ENCODE results near the gene ZNF14. TPM values are rescaled to one million over a fixed set of nuclear protein-coding genes. Genes with fewer than 3 reads are reported as not detected.

Gene ZNF14
- total and polyA plus RNA-seq, 10 of the 15 experiments (the other 5 are each of a cell fraction or from before 2014, with no cell fraction given): 2.5 to 7.2 (median 4.6) TPM

- TF ChIP-seq DPF2 (IDR thresholded peaks at IDR 0.05) (no peak), ZNF207 (IDR thresholded peaks at IDR 0.05; ENCODE audit: borderline replicate concordance) (no peak), ZNF274 (IDR thresholded peaks at IDR 0.05; ENCODE audit: insufficient read depth, insufficient read length) (peak; percentile 20), CBX5 (IDR thresholded peaks at IDR 0.05; ENCODE audit: low read depth) (peak; percentile 24; the same call in 1 of the 2 replicates)
- DNase-seq (ENCODE audit: low read depth, low spot score): no peak
- 94% methylated on average over 10 of the region's 10 CpGs for WGBS (ENCODE audit: insufficient coverage, insufficient replicate concordance, low lambda C conversion rate, missing lambda C conversion rate)
- in situ Hi-C loops (cut with MboI) (no loop called here), intact Hi-C loops (cut with micrococcal nuclease; ENCODE audit: unreplicated experiment) (no loop called here)
- no peaks in the 10 kb centered on the region for H4K20me1 ChIP-seq (ENCODE audit: control insufficient read depth, insufficient read depth)
- H3K4me1 ChIP-seq (ENCODE audit: control insufficient read depth, insufficient read depth, low read length): no peaks in the 10 kb centered on the region
- no peak for FAIRE-seq
- no TSS peak for BruUV-seq (replicated peaks)
- H3K4me2 ChIP-seq (ENCODE audit: control insufficient read depth, insufficient read depth): no peak overlapping the region
- H3K9ac ChIP-seq (ENCODE audit: control insufficient read depth, insufficient read depth, low read length): no peak overlapping the region
- no peak for ATAC-seq
- H3K9me3 ChIP-seq (replicated peaks; ENCODE audit: control insufficient read depth, insufficient read depth, low read length): peaks cover 54% of the 10 kb centered on the region
- H3K4me3 ChIP-seq: no peak overlapping the region
- ChIA-PET CTCF (no interaction called here), POLR2A (no interaction called here), SMC1A (ENCODE audit: uncharacterized antibody, unreplicated experiment) (no interaction called here), RAD21 (ENCODE audit: unreplicated experiment) (no interaction called here)
- H3K27ac ChIP-seq (ENCODE audit: control insufficient read depth, insufficient read depth): no peak overlapping the region
- H3K79me2 ChIP-seq (ENCODE audit: control insufficient read depth, insufficient read depth, low read length): no peaks in the 10 kb centered on the region
- peaks cover 7 to 15% of the 10 kb centered on the region in 2 experiments for H3K36me3 ChIP-seq (ENCODE audit: control insufficient read depth in 2 of 2, insufficient read depth in 2 of 2, low read length in 1 of 2)
- H2AFZ ChIP-seq (ENCODE audit: control insufficient read depth, low read depth, low read length): no peak overlapping the region
- H3K27me3 ChIP-seq (replicated peaks in 1 of 2; ENCODE audit: control insufficient read depth in 2 of 2, insufficient read depth in 2 of 2, low read length in 1 of 2): no peaks in the 10 kb centered on the region
Observed at GRCh38 chr19:19711934-19712828, 20.7 kb downstream of the ZNF14 start.

DNA sequence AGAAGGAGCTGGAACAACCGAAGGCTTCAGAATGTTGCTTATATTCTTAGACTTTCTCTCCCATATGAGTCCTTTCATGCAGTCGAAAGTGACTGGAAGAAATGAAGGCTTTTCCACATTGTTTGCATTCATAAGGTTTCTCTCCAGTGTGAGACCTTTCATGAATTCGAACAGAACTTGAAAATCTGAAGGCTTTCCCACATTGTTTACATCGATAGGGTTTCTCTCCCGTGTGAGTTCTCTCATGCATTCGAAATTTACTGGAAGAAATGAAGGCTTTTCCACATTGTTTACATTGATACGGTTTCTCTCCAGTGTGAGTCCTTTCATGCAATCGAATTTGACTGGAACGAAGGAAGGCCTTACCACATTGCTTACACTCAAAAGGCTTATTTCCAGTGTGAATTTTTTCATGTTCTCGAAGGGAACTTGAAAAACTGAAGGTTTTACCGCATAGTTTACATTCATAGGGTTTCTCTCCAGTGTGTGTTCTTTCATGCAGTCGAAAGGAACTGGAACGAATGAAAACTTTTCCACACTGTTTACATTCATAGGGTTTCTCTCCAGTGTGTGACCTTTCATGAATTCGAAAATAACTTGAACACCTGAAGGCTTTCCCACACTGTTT is 21.5 kb downstream of the ZNF14 start:
- Histone ChIP-seq H3K36me3 (ENCODE audit: control insufficient read depth in 2 of 2, insufficient read depth in 2 of 2, low read length in 1 of 2) (peaks cover 7 to 15% of the 10 kb centered on the region in 2 experiments), H3K27me3 (replicated peaks in 1 of 2; ENCODE audit: control insufficient read depth in 2 of 2, insufficient read depth in 2 of 2, low read length in 1 of 2) (no peaks in the 10 kb centered on the region), H3K9me3 (replicated peaks; ENCODE audit: control insufficient read depth, insufficient read depth, low read length) (peaks cover 56% of the 10 kb centered on the region), H2AFZ (ENCODE audit: control insufficient read depth, low read depth, low read length) (no peak overlapping the region), H3K27ac (ENCODE audit: control insufficient read depth, insufficient read depth) (no peak overlapping the region), H3K4me1 (ENCODE audit: control insufficient read depth, insufficient read depth, low read length) (no peaks in the 10 kb centered on the region), H3K9ac (ENCODE audit: control insufficient read depth, insufficient read depth, low read length) (no peak overlapping the region), H3K79me2 (ENCODE audit: control insufficient read depth, insufficient read depth, low read length) (no peaks in the 10 kb centered on the region), H3K4me3 (no peak overlapping the region), H3K4me2 (ENCODE audit: control insufficient read depth, insufficient read depth) (no peak overlapping the region), H4K20me1 (ENCODE audit: control insufficient read depth, insufficient read depth) (no peaks in the 10 kb centered on the region)
- in situ Hi-C loops (cut with MboI) (no loop called here), intact Hi-C loops (cut with micrococcal nuclease; ENCODE audit: unreplicated experiment) (no loop called here)
- DNase-seq (ENCODE audit: low read depth, low spot score) (no peak), FAIRE-seq (no peak), ATAC-seq (no peak)
- ChIA-PET RAD21 (ENCODE audit: unreplicated experiment) (no interaction called here), CTCF (no interaction called here), SMC1A (ENCODE audit: uncharacterized antibody, unreplicated experiment) (no interaction called here), POLR2A (no interaction called here)
- no TSS peak for BruUV-seq (replicated peaks)
- TF ChIP-seq ZNF274 (IDR thresholded peaks at IDR 0.05; ENCODE audit: insufficient read depth, insufficient read length) (peak; percentile 43), CBX5 (IDR thresholded peaks at IDR 0.05; ENCODE audit: low read depth) (0 out of 2 replicates have a peak, but pooled peaks have one; percentile 48), MTA2 (IDR thresholded peaks at IDR 0.05; ENCODE audit: low read depth) (no peak)
- WGBS (ENCODE audit: insufficient coverage, insufficient replicate concordance, low lambda C conversion rate, missing lambda C conversion rate): 96% methylated on average over 14 of the region's 14 CpGs

Measured in GM12878 (cell line).